C1 segment of cervical spinal cord (tissue), 14 donors: ENCODE results near the gene MORN1.

Experiments used
- DNase-seq, 14 donors: peaks; one replicate each; lab custom pipeline; 2025; lab: John Stamatoyannopoulos, UW

MORN1 gene

GRCh38 chr1:2292725-2293450 is 98.5 kb downstream of the MORN1 start:
- no peak for DNase-seq

GRCh38 chr1:2291577-2291976 is 99.8 kb downstream of the MORN1 start:
- no peak for DNase-seq

GRCh38 chr1:2290595-2291510 is 100.5 kb downstream of the MORN1 start:
- peak in 12 of 14 donors; percentile 48 to 85 (median 66) for DNase-seq

GRCh38 chr1:2290171-2290578 is 101.2 kb downstream of the MORN1 start:
- no peak for DNase-seq

- DNase-seq = no peak
Measured at GRCh38 chr1:2289607-2290006, 101.7 kb downstream of the MORN1 start.

- no peak for DNase-seq
Measured at GRCh38 chr1:2288816-2289536, 102.4 kb downstream of the MORN1 start.

GRCh38 chr1:2288311-2288710 is 103.0 kb downstream of the MORN1 start:
- no peak for DNase-seq

- no peak for DNase-seq
Measured at GRCh38 chr1:2287649-2288048, 103.7 kb downstream of the MORN1 start.

GRCh38 chr1:2286923-2287322 is 104.4 kb downstream of the MORN1 start:
- no peak for DNase-seq

GRCh38 chr1:2284932-2285331 is 106.4 kb downstream of the MORN1 start:
- DNase-seq = peak in 1 of 14 donors; percentile 86

GRCh38 chr1:2283991-2284895 is 107.1 kb downstream of the MORN1 start:
- DNase-seq = no peak

GRCh38 chr1:2283371-2283990 is 107.9 kb downstream of the MORN1 start:
- no peak for DNase-seq

GRCh38 chr1:2282556-2283270 is 108.6 kb downstream of the MORN1 start:
- DNase-seq = no peak

- no peak for DNase-seq
Measured at GRCh38 chr1:2279817-2280216, 111.5 kb downstream of the MORN1 start.

GRCh38 chr1:2279210-2279639 is 112.1 kb downstream of the MORN1 start:
- peak in 3 of 14 donors; percentile 26 to 44 (median 26) for DNase-seq

- no peak for DNase-seq
Measured at GRCh38 chr1:2278591-2279209, 112.7 kb downstream of the MORN1 start.

GRCh38 chr1:2277741-2278488 is 113.4 kb downstream of the MORN1 start:
- DNase-seq = no peak

GRCh38 chr1:2276803-2277580 is 114.4 kb downstream of the MORN1 start:
- no peak for DNase-seq
